ENCODE data around the gene HLCS.

The HLCS gene

DNA sequence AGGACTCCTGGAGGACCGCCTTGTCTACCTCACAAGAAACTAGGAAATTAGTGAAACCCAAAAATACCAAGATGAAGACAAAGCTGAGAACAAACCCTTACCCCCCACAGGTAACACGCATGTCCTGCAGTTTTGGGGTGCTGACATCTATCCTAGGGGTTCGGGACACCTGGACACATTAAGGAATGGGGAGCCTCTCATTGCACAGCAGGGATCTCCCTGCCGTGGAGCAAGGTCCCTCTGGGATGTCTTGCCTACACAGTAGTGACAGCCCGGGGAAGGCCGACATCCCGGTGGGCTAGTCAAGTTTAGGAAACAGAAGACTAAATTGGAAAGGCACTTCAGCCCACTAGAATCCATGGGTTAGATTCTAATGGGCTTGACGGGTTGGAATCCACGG is 223.0 kb downstream of the HLCS start:
- DNase-seq (ENCODE audit: low read depth): no peak

DNA sequence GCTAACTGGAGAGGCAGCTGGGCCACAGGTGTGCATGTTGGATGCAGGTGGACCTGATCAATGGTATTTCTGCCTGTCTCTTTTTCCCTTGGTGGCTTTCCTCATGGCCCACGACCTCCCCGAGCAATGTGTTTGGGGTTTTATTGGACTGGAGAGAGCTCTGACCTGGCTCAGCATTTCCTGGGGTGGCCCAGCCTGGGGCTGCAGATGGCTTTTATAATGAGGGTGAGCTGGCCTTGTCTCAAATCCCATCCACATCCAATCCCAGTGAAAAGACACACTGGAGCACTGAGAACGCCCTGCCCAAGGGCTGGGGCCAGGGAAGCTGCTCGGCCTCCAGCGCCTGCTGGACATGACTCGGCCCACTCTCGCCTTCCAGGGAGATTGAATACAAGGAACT is 223.5 kb downstream of the HLCS start:
- no peak for DNase-seq (ENCODE audit: low read depth)

DNA sequence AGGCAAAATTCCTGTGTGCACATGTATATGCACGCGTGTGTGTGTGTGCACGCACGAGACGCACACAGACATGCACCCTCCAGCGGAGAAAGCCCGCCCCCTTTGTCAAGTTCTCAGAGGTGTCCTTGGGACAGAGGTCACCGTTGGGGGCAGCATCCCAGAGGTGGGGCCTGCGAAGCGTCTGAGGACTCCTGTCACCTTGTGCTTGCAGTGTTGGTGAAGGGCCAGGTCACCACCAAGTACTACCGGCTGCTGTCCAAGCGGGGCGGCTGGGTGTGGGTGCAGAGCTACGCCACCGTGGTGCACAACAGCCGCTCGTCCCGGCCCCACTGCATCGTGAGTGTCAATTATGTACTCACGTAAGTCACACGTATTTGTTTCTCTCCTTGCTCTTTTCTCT is 225.0 kb downstream of the HLCS start:
- no peak for DNase-seq (ENCODE audit: low read depth)

DNA sequence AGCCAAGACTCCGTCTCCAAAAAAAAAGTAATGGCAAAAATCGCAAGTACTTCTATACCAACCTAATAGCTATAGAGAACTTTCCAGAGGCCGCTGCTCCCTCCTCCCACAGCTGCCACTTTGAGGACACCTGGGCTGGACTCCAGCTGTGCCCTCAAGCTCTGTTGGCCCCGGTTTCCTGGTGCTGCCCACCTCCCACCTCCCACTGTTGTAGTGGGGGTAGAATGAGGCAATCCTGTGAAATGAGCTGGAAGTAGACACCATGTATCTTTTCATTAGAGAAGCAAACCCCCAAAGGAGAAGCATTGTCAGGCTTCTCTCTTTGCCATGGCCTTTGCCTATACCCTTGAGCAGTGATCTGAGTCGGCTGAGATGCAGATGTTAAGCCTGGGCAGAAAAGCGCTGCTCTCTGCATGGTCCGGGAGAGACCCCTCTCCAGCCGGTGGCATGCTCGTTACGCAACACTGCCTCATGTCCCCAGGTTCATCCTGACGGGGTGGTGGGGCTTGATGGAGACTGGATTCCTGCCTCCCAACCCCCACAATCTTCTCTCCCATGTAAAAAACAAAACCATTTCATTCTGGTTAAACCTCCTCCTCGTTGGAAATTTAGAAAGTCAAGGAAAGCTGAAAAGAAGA is 227.9 kb downstream of the HLCS start:
- DNase-seq (ENCODE audit: low read depth): no peak

DNA sequence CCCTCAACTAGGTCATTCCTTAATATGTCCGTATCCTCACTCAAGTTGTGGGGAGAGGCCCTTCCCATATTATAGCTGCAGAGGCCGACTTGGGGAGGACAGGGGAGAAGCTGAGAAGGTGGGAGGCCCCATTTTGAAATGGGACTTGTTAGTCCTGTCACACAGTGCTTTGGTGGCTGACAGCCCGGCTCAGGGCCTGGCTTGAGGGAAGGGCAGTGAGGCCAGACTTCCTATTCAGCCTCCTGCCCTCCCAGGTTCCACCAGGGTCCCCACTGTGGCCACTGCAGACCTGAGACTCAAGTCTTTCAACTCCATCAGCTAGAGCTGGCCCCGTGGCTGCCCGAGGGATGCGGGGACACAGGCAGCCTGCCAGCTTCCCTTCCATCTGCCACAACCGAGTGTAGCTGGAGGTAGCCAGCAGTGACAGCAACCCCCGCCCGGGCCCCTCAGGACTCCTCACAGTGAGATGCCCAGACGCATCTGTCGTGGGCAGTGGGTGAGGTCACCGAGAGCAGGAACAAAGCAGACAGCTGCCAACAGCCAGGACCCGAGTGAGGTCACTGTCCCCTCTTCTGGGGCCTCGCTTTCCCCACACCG is 230.6 kb downstream of the HLCS start:
- DNase-seq (ENCODE audit: low read depth): no peak

DNA sequence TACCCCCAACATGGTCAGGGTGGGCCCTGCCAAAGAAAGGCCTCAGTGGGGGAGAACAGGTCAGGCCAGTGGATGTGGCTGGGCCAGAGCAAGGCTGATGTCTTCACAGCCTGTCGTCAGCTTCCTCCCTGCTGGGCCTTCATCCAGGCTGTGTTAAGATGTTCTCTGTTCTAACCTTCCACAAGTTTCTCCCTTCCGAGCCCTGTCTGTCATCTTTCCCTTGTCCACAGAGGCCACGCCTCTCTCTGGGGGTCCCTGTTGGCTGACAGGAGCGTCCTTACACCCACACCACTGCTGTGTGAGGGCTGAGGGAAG is 231.3 kb downstream of the HLCS start:
- DNase-seq (ENCODE audit: low read depth): no peak

DNA sequence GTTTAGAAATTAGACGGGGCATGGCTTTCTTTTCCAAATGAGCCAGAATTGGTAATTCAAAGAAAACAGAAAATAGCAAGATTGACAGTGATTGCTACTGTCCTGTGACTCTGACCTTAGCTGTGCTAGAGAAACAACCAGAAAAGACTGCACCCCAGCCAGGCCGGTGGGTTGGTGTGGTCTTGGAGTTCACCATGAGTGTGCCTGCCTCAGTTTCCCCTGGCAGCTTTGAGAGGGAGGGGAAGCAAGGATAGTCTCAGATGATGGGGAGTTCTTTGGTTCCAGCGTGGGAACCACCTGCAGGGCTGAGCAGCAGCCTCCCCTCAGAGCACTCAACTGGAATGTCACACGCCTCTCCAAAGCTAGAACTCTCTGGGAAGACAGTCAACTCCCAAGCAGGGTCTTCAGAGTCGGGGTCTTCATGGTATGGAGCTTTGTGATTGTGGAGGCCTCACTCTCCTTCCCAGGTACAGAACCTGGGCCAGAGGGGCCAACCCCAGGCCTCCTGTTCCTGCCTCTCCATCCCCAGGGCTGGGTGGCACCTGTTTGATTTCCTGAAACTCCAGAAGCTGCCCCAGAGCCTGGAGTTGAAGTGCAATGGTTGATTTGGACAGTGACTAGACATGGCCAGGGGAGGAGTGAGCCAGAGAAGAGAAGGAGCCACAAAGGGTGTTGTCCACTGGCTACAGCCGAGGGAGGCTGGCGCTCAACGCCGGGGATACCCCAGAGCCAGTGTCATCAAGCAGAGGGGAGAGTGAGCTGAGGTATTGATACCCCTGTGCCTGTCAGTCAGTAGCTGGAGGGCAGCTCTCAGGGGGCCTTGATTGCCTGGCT is 231.9 kb downstream of the HLCS start:
- DNase-seq (ENCODE audit: low read depth): no peak

DNA sequence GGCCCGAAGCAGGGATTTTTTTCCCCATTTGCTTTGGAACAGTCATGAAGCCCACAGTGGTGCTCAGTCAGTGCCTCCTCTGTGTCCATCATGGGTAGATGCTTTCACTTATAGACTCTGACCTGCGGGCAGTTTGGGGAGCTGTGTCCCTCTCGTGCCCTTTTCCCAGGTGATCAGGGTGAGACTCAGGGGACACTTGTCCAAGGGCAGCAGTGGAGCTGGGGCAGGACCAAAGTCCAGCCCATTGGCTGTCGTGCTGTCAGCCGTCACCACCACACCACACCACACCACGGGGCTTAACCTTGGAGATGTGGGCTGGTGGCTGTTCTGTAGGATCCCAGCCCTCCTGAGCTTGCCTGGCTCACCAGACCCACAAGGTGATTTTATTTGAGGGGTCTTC is 232.6 kb downstream of the HLCS start:
- DNase-seq (ENCODE audit: low read depth): no peak

DNA sequence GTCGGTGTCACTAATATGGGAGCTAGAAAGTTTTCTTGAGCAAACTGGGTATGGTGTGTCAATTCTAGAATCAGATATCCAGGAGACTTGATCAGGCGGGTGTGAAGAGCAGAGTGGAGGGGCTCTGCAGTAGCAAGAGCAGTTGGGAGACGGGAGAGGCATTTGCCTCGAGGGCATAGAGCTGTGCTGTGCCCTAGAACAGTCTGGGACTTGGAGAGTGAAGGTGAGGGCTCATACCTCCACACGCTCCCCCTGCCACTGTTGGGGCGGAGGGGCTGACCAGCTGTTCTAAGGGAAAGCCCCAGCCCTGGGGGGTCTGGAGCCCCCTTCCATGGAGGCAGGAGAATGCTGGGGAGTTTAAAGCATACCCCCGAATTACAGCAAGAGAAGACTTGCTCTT is 233.7 kb downstream of the HLCS start:
- no peak for DNase-seq (ENCODE audit: low read depth)

DNA sequence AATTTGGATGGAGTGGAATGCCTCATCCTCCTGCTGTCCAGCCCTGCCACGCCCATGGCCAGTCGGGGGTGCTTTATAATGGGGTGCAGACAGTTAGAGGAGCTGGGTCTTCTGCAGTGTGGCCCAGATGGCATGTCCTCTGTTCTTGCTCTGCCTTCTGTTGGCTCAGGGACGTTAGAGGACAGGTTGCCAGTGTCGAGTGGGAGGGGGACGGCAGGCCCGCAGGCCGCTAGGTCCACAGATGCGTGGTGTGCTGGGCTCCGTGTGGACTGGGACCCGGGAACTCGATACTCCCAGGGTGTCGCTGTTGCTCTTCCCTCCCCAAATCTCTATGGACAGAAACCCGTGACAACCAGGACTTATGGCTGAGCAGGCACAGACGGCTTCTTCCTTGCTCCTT is 234.3 kb downstream of the HLCS start:
- DNase-seq (ENCODE audit: low read depth): no peak

DNA sequence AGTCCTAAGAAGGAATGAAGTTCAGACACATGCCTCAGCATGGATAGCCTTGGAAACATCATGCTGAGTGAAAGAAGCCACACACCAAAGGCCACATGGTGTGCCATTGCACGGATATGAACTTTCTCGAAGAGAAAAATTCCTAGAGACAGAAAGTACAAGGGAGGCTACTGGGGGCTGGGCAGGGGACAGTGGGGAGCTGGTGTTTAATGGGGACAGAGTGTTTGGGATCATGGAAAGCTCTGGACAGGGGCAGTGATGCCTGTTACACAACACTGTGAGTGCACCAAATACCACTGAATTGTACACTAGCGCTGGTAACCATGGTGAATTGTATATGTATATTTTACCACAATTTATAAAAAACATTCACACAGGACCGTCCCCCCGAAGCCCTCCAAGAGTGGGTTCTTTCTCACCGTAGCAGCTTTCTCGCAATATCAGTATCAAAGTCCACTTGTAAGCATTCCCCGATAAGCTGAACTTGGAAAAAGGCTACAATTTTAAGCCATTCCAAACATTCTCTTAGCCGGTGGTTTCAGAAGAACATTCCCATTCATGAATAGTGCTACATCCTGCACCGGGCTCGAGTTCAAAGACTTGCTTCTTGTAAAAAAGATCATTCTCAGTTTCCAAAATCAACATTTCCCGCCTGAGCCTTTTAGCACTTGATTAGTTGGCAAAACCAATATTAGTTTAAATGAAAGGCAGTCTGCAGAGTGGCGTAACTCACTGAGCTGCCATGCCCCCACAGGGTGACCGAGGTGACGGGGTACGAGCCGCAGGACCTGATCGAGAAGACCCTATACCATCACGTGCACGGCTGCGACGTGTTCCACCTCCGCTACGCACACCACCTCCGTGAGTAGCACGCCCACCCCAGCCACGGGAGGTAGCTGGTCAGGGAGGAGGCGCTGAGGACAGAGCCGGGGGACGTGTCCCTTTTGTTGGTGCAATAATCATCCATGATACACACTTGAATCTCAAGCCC is 235.9 kb downstream of the HLCS start:
- no peak for DNase-seq (ENCODE audit: low read depth)

DNA sequence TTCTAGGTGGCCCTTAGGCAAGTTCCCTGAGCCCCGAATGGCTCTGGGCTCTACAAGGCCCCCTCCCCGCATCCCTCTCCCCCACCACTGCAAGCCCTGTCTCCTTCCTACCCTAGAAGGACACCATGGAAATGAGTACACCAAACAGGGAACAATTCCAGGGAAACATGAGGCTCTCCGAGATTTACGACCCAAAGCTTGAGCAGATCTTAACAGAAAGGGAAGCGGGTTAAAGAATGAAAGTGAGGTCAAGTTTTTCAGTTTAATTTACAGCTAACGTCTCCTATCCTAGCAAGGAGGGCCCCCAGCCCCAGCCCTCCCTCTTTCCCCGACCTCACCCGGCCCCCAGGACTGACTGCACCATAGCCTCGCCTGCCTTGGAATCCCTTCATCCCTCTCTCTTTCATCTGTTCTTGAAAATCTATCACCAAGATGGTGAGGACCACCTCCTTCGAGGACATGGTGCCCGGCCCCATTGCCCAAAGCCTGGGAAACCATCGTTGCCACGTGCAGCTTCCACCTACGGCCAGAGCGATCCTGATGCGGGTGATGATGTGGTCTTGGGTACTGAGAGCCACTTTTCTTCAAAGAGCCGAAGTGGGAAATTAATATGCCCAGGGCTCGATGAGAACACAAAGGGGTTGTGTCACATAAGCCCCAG is 237.0 kb downstream of the HLCS start:
- no peak for DNase-seq (ENCODE audit: low read depth)

DNA sequence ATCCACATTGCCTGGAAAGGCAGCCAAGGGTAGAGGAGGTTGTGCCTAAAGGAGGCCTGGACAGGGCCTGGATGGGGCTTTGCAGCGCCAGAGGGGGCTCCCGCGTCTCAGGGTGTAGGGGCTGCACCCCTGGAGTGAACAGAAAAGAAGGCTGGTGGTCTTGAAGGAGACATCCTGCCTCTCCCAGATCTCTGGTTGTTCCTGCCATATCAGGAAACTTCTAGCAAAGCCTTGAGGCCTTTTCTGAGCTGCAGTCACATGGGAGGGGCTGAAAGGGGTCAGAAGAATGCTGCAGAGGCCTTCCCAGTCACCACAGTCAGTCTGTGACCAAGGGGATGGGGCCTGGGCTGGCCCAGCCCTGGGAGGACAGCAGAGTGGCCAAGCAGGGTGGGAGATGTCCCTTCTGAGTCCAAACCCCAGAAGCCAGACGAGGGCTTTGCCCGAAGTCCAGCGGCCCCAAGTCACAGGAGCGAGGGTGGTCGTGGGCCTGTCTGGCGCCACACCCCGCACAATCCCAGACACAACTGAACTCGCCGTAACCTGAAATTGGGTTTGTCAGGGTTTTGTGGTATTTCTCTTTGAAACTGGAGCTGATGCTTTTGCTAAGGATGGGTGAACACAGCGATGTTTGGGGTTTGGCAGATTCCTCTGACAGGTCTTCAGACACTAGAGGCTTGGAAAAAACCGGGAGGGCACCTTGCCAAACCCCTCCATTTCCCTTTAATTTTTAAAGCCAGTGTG is 237.9 kb downstream of the HLCS start:
- DNase-seq (ENCODE audit: low read depth): no peak

DNA sequence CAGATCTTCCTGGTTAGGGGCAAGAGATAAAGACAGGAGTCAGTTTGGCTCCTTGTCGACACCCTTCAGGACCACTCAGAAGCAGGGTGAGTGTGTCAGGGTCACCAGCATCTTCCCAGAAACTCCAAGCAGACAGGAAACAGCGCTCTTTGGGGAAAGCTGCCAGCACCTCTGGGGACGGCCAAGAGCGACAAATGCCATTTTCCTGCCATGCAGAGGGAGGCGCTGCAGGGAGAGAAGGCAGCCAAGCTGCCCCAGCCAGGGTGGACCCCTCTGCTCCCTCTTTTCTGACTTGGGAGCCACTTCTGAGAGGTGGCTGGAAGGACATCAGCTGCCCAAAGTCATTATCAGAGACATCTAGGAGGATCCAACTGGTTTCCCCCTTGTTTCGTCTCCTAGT is 238.6 kb downstream of the HLCS start:
- no peak for DNase-seq (ENCODE audit: low read depth)

DNA sequence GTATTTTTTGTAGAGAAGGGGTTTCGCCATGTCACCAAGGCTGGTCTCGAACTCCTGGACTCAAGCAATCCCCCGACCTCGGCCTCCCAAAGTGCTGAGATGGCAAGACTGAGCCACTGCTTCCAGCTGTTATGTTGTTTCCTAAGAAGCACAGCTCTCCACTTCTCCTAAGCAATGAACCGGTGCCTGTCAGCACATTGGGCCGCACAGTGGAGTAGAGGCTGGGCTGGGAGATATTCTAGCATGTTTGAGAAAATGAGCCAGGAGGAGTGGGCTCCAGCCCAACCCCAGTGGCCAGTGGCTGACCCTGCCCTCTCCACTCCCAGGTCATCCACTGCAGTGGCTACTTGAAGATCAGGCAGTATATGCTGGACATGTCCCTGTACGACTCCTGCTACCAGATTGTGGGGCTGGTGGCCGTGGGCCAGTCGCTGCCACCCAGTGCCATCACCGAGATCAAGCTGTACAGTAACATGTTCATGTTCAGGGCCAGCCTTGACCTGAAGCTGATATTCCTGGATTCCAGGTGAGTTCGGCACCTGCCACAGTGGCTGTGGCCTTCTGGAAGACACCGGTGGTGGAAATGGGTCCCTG is 240.6 kb downstream of the HLCS start:
- no peak for DNase-seq (ENCODE audit: low read depth)

DNA sequence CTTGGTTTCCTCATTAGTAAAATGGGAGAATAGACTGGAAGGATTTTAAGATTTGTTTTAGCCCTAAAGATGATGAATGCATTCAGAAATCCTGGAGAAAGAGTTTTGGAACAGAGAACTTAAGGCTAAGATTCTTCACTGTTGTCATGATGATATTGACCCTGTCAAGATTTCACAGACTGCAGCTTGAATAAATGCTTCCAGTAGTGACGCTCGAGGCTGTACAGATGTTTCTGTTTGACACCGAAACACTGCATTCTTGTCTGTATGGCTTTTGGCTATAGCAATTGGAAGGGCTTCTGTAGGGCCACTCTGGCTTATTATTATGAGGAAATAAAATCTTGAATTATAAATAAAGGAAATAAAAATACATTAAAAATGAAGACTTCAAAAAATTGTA is 241.8 kb downstream of the HLCS start:
- DNase-seq (ENCODE audit: low read depth): no peak

DNA sequence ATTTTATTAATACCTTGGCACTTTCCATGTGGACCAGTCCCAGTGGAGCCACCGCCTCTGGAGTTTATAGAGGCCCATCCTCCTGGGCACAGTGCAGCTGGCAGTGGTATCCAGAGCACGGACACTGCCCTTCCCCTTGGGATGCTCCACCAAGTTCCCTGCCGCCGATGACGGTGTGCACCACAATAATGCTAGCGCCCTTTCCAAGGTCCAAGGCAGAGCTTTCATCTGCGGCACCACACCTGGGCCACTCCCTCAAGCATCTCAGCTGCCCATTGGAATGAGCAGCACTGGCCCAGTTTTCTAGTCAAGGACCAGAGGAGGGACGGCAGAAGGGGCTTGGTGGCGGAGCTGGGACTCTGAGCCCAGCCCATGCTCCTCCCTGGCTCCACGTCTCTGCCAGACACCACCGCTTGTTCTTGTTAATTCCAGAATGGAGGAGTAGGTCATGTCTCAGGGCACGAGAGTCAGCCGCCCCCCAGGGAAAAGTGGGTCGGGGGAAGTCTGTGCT is 243.0 kb downstream of the HLCS start:
- DNase-seq (ENCODE audit: low read depth): no peak

DNA sequence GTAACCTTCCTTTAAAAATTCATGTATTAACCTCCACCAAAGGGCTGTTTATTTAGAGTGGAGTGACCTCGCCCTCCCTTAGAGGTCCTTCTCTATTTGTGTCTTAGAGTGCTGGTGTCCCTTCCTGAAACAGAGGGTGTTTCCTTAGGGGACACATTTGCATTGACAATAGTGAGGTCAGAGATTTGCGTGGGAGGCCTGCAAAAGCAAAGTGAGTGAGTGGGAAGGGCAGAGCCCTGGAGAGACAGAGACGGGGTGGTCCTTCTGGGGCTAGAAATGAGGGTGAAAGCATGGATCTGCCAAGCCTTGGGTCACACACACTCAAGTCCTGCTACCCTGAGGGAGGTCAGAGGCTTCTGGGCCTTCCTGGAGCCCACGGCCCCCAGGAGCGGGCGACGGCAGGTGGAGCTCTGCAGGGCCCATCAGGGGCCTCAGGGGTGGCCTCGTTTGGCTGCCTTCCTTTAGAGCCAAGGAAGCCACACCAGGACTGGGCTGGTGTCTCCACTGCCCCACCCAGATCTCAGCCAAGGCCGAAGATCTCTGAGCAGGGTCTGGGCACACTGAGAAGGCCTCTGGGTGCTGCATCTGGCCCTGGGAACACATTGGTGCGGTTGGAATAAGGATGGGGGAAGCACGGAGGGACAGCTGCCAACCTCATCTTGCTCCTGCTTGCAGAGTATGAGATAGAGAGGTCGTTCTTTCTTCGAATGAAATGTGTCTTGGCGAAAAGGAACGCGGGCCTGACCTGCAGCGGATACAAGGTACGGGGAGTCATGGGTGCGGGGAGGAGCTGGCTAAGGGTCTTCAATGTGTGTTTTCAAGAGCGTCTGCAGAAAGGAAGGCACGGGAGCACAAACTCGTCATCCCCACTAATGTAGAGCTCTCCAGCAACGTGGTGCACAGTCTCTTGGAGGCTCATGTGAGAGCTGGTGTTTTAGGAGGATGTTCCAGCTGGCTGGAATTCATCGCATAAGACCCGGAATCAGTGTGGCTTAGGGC is 243.8 kb downstream of the HLCS start:
- DNase-seq (ENCODE audit: low read depth): no peak

DNA sequence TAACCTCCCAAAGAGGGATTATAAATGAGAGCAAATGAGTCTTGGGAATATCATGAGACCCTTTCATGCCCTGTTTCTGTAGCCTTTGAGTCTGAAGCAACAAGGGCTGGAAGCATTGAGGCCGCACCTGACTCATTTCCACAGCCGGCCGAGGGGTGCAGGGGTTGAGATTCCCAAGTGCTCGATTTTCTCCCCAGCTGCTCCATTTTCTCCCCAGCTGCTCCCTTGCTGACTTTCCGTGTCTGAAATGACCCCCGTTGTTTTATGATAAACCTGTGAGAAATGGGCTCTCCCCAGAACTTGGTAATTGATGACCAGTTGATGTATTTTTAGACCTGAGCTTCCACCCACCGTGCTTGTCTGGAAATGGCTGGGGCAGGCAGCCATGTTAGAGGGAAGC is 244.7 kb downstream of the HLCS start:
- DNase-seq (ENCODE audit: low read depth): no peak
